CD4-positive, alpha-beta T cell (primary cell): ENCODE measurements around the gene ENTPD6. TPM values are rescaled to one million over a fixed set of nuclear protein-coding genes. Genes with fewer than 3 reads are reported as not detected.

ENCODE experiments used
- ATAC-seq: fragments of 200-7000 bp; cut with Tn5 transposase; one replicate; pipeline ENCODE4 v1.10.0; 2022; ENCODE audit warnings: mild to moderate bottlenecking; ENCODE audit not compliant: poor library complexity
- CTCF ChIA-PET: fragments of 350-600 bp; sonication (Branson Sonifier 250); formaldehyde crosslinking; loops from one replicate; lab custom pipeline; 2021; ENCODE audit warnings: antibody characterized with exemption, inconsistent platforms; lab: Charles Lee
- POLR2A ChIA-PET: fragments of 350-600 bp; sonication (Branson Sonifier 250); formaldehyde crosslinking; loops from one replicate; lab custom pipeline; 2021; ENCODE audit warnings: antibody characterized with exemption, inconsistent platforms; lab: Charles Lee
- DNase-seq, 14 experiments: peaks; one replicate each; pipeline ENCODE4 v3.0.0-alpha.2; 2013 to 2020; ENCODE audit warnings: mixed read lengths in 2 of 14
- H3K27ac ChIP-seq, 2 donors: one replicate each; pipeline versions ENCODE4 v1.5.1 to v1.7.0; 2013; ENCODE audit warnings: low read length in 2 of 2, low read depth in 1 of 2, mild to moderate bottlenecking in 1 of 2
- H3K27me3 ChIP-seq, 2 experiments: 1 replicate in 1 of 2; 2 replicates in 1 of 2; pipeline versions ENCODE4 v1.6.1 to v1.7.0; 2013; ENCODE audit warnings: low read length in 2 of 2, control low read depth in 1 of 2, mild to moderate bottlenecking in 1 of 2, moderate library complexity in 1 of 2; ENCODE audit not compliant: insufficient read depth in 2 of 2, control insufficient read depth in 1 of 2
- H3K36me3 ChIP-seq: one replicate; pipeline ENCODE4 v1.6.1; 2013; ENCODE audit warnings: low read length, control low read depth; ENCODE audit not compliant: insufficient read depth
- H3K4me1 ChIP-seq: one replicate; pipeline ENCODE4 v1.6.1; 2013; ENCODE audit warnings: low read length, control low read depth; ENCODE audit not compliant: insufficient read depth
- H3K4me3 ChIP-seq: one replicate; pipeline ENCODE4 v1.5.1; 2013; ENCODE audit warnings: mild to moderate bottlenecking, low read length, moderate library complexity
- H3K9me3 ChIP-seq, 2 experiments: 1 replicate in 1 of 2; 2 replicates in 1 of 2; pipeline versions ENCODE4 v1.6.1 to v1.7.0; 2013; ENCODE audit warnings: low read length in 2 of 2, mild to moderate bottlenecking in 2 of 2, control low read depth in 1 of 2, moderate library complexity in 1 of 2; ENCODE audit not compliant: control insufficient read depth in 1 of 2, insufficient read depth in 1 of 2
- H3K27ac Mint-ChIP-seq: one replicate; pipeline ENCODE4 v1.8.0; 2020; ENCODE audit warnings: mixed read lengths
- H3K27me3 Mint-ChIP-seq: one replicate; pipeline ENCODE4 v1.8.0; 2021; ENCODE audit warnings: mixed read lengths
- H3K36me3 Mint-ChIP-seq: one replicate; pipeline ENCODE4 v1.8.0; 2021; ENCODE audit warnings: low read depth, mixed read lengths
- H3K4me1 Mint-ChIP-seq: one replicate; pipeline ENCODE4 v1.8.0; 2021; ENCODE audit warnings: low read depth, mixed read lengths
- H3K4me3 Mint-ChIP-seq: one replicate; pipeline ENCODE4 v1.8.0; 2020; ENCODE audit warnings: mild to moderate bottlenecking, mixed read lengths
- H3K9me3 Mint-ChIP-seq: one replicate; pipeline ENCODE4 v1.8.0; 2020; ENCODE audit warnings: mixed read lengths
- CTCF ChIP-seq: fragments of 200-600 bp; IDR thresholded peaks from one replicate; pipeline ENCODE4 v1.8.0; 2022; ENCODE audit warnings: antibody characterized with exemption, mild to moderate bottlenecking
- intact Hi-C, 2 experiments: fragments of 100-400 bp; cut with DNase I in 1 of 2; cut with micrococcal nuclease in 1 of 2; formaldehyde crosslinking; loops; one replicate each; pipeline versions ENCODE4 v1.15.1 to v1.9.0; 2023 to 2025; cut with DNase I, micrococcal nuclease
- total RNA-seq, 174 experiments: library from RNA in 2 of 174; stranded (reverse) in 2 of 174; gene quantifications; one replicate each; pipeline ENCODE4 v1.2.3 and lab custom pipeline; 2021 to 2026

Gene ENTPD6
- total RNA-seq, 2 experiments from 2014 or later: 78.5 to 85.1 TPM

GRCh38 chr20:25214426-25214790 lies 18.9 kb downstream of the ENTPD6 start:
- Histone ChIP-seq H3K9me3 (no peaks in the 10 kb centered on the region), H3K4me1 (no peaks in the 10 kb centered on the region), H3K27ac (no peak overlapping the region), H3K4me3 (no peak overlapping the region), H3K36me3 (peaks cover 61% of the 10 kb centered on the region), H3K27me3 (no peaks in the 10 kb centered on the region)
- Mint-ChIP-seq H3K4me1 (no peaks in the 10 kb centered on the region), H3K27me3 (no peaks in the 10 kb centered on the region), H3K36me3 (peaks cover 78% of the 10 kb centered on the region), H3K9me3 (no peaks in the 10 kb centered on the region), H3K27ac (no peak overlapping the region), H3K4me3 (no peak overlapping the region)
- intact Hi-C loops: no loop called here
- no peak for TF ChIP-seq CTCF
- CTCF ChIA-PET: no interaction called here
- ATAC-seq (no peak), DNase-seq (no peak)
- POLR2A ChIA-PET: no interaction called here

- Mint-ChIP-seq H3K27me3 (no peaks in the 10 kb centered on the region), H3K4me1 (no peaks in the 10 kb centered on the region), H3K9me3 (no peaks in the 10 kb centered on the region), H3K36me3 (peaks cover 75% of the 10 kb centered on the region), H3K4me3 (no peak overlapping the region), H3K27ac (no peak overlapping the region)
- CTCF ChIA-PET: no interaction called here
- peaks cover 60% of the 10 kb centered on the region for H3K36me3 ChIP-seq
- H3K4me3 ChIP-seq: no peak overlapping the region
- TF ChIP-seq CTCF: no peak
- POLR2A ChIA-PET: no interaction called here
- intact Hi-C loops: no loop called here
- no peaks in the 10 kb centered on the region for H3K27me3 ChIP-seq
- ATAC-seq (no peak), DNase-seq (no peak)
- H3K4me1 ChIP-seq: no peaks in the 10 kb centered on the region
- H3K27ac ChIP-seq: no peak overlapping the region
- H3K9me3 ChIP-seq: no peaks in the 10 kb centered on the region
Observed at GRCh38 chr20:25214819-25215218, 19.3 kb downstream of the ENTPD6 start.

GRCh38 chr20:25215521-25215920 lies 20.0 kb downstream of the ENTPD6 start:
- Mint-ChIP-seq H3K4me3 (no peak overlapping the region), H3K27ac (no peak overlapping the region), H3K27me3 (no peaks in the 10 kb centered on the region), H3K4me1 (no peaks in the 10 kb centered on the region), H3K36me3 (peaks cover 70% of the 10 kb centered on the region), H3K9me3 (no peaks in the 10 kb centered on the region)
- Histone ChIP-seq H3K9me3 (no peaks in the 10 kb centered on the region), H3K4me1 (no peaks in the 10 kb centered on the region), H3K36me3 (peaks cover 60% of the 10 kb centered on the region), H3K4me3 (no peak overlapping the region), H3K27ac (no peak overlapping the region), H3K27me3 (no peaks in the 10 kb centered on the region)
- POLR2A ChIA-PET: no interaction called here
- DNase-seq (no peak), ATAC-seq (no peak)
- TF ChIP-seq CTCF: no peak
- intact Hi-C loops: no loop called here
- CTCF ChIA-PET: no interaction called here
